HFFc6 (cell line): ENCODE measurements around the gene SLC25A21. TPM values are rescaled to one million over a fixed set of nuclear protein-coding genes. Genes with fewer than 3 reads are reported as not detected.

Source experiments
- DNase-seq: peaks from one replicate; pipeline ENCODE4 v3.0.0-alpha.2; 2018
- H3K27ac Mint-ChIP-seq: 2 replicates; pipeline ENCODE4 v1.8.0; 2020; ENCODE audit warnings: mild to moderate bottlenecking, mixed read lengths
- H3K27me3 Mint-ChIP-seq: 2 replicates; pipeline ENCODE4 v1.8.0; 2021; ENCODE audit warnings: mild to moderate bottlenecking, moderate library complexity, mixed read lengths; ENCODE audit not compliant: insufficient read depth
- H3K36me3 Mint-ChIP-seq: 2 replicates; pipeline ENCODE4 v1.8.0; 2021; ENCODE audit warnings: low read depth, mixed read lengths
- H3K4me1 Mint-ChIP-seq: 2 replicates; pipeline ENCODE4 v1.8.0; 2020; ENCODE audit warnings: low read depth, mixed read lengths
- H3K4me3 Mint-ChIP-seq: 2 replicates; pipeline ENCODE4 v1.8.0; 2020; ENCODE audit warnings: mild to moderate bottlenecking, moderate library complexity, mixed read lengths
- H3K9me3 Mint-ChIP-seq: 2 replicates; pipeline ENCODE4 v1.8.0; 2020; ENCODE audit warnings: mild to moderate bottlenecking, mixed read lengths
- CTCF ChIP-seq: fragments of 200-600 bp; sonication (generic); IDR thresholded peaks from 2 replicates; pipeline ENCODE4 v1.5.0; 2021; ENCODE audit warnings: antibody characterized with exemption, mild to moderate bottlenecking
- total RNA-seq, 6 experiments: library from RNA; stranded (reverse); fragmentation: NEBNext Ultra II Directional; extraction: Animal tissue kit (Norgen Biotek cat#: 25700); gene quantifications; 2 replicates in 1 of 6; 3 replicates in 5 of 6; pipeline ENCODE4 v1.2.3, GENCODE V29; 2021

SLC25A21 gene
- total RNA-seq, 6 experiments from 2014 or later: 0.33 to 1.1 (median 0.47) TPM

GRCh38 chr14:36822685-36823084 lies 349.7 kb downstream of the SLC25A21 start:
- Mint-ChIP-seq H3K27ac (no peak overlapping the region), H3K9me3 (no peaks in the 10 kb centered on the region), H3K4me1 (no peaks in the 10 kb centered on the region), H3K36me3 (no peaks in the 10 kb centered on the region), H3K27me3 (peaks cover 4% of the 10 kb centered on the region), H3K4me3 (no peak overlapping the region)
- no peak for TF ChIP-seq CTCF
- no peak for DNase-seq

GRCh38 chr14:36820901-36821300 lies 351.5 kb downstream of the SLC25A21 start:
- H3K9me3 Mint-ChIP-seq: no peaks in the 10 kb centered on the region
- DNase-seq: no peak
- no peak overlapping the region for H3K4me3 Mint-ChIP-seq
- no peaks in the 10 kb centered on the region for H3K4me1 Mint-ChIP-seq
- TF ChIP-seq CTCF: no peak
- no peaks in the 10 kb centered on the region for H3K36me3 Mint-ChIP-seq
- H3K27me3 Mint-ChIP-seq: peaks cover 9% of the 10 kb centered on the region
- no peak overlapping the region for H3K27ac Mint-ChIP-seq

GRCh38 chr14:36820111-36820709 lies 352.2 kb downstream of the SLC25A21 start:
- Mint-ChIP-seq H3K27ac (no peak overlapping the region), H3K4me1 (no peaks in the 10 kb centered on the region), H3K9me3 (no peaks in the 10 kb centered on the region), H3K36me3 (no peaks in the 10 kb centered on the region), H3K4me3 (no peak overlapping the region), H3K27me3 (peaks cover 9% of the 10 kb centered on the region)
- no peak for TF ChIP-seq CTCF
- no peak for DNase-seq

GRCh38 chr14:36818794-36819384 lies 353.5 kb downstream of the SLC25A21 start:
- no peak for DNase-seq

GRCh38 chr14:36818246-36818645 lies 354.2 kb downstream of the SLC25A21 start:
- no peaks in the 10 kb centered on the region for H3K9me3 Mint-ChIP-seq
- no peak for DNase-seq
- no peak overlapping the region for H3K27ac Mint-ChIP-seq
- H3K36me3 Mint-ChIP-seq: no peaks in the 10 kb centered on the region
- peaks cover 11% of the 10 kb centered on the region for H3K27me3 Mint-ChIP-seq
- no peaks in the 10 kb centered on the region for H3K4me1 Mint-ChIP-seq
- no peak for TF ChIP-seq CTCF
- H3K4me3 Mint-ChIP-seq: no peak overlapping the region

More at GRCh38 chr14:36818794-36819384, 353.5 kb downstream of the SLC25A21 start:
- TF ChIP-seq CTCF: no peak
- Mint-ChIP-seq H3K4me1 (no peaks in the 10 kb centered on the region), H3K36me3 (no peaks in the 10 kb centered on the region), H3K27me3 (peaks cover 11% of the 10 kb centered on the region), H3K9me3 (no peaks in the 10 kb centered on the region), H3K27ac (no peak overlapping the region), H3K4me3 (no peak overlapping the region)
